HG02943 (cell line): ENCODE measurements around the gene RAET1G.
"Not testable (repeated sequence)": the region's sequence is repeated elsewhere in the genome, so short reads cannot be mapped to it uniquely, and the experiment has no call there.

Experiments
- ATAC-seq: cut with Tn5 transposase; IDR thresholded peaks from one replicate; pipeline ENCODE4 v1.9.1; 2021; ENCODE audit warnings: mild to moderate bottlenecking, low read depth, moderate library complexity; ENCODE audit not compliant: unreplicated experiment

The RAET1G gene

DNA sequence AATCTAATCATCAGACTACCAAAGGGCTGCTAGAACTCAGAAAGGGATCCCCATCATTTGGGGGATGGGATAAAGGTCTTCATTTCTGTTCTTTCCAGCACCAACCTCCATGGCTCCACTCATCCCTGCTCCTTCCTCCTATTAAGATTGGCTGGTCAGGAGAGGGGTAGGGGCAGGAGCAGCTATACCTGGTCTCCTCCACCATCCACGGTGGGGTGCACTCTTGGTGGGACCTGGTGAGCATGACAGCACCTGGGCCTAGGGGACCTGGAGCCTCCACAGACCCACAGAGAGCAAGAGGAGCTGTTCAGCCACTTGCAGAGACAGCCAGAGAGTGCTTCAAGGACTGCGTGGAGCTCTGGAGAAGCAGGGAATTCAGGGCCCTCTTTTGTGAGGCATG, 12.7 kb upstream of the RAET1G start:
- ATAC-seq = no peak

DNA sequence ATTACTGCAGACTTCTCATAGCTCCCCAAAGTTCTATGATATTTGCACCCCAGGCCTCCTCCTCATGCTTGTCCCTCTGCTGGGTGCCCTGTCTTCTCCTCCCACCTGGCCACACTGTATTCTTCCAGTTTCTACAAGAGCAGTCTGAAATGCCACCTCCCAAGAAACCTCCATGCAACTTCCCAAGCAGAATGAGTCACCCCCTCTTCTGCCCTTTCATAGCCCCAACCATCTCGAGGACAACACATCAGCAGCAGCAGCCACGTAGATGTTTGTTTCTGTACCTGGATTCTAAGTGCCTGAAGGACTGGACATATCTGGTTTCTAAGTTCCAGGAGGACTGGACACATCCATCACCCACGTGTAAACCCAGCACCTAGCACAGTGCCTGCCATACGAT, 12.3 kb upstream of the RAET1G start:
- no peak for ATAC-seq

DNA sequence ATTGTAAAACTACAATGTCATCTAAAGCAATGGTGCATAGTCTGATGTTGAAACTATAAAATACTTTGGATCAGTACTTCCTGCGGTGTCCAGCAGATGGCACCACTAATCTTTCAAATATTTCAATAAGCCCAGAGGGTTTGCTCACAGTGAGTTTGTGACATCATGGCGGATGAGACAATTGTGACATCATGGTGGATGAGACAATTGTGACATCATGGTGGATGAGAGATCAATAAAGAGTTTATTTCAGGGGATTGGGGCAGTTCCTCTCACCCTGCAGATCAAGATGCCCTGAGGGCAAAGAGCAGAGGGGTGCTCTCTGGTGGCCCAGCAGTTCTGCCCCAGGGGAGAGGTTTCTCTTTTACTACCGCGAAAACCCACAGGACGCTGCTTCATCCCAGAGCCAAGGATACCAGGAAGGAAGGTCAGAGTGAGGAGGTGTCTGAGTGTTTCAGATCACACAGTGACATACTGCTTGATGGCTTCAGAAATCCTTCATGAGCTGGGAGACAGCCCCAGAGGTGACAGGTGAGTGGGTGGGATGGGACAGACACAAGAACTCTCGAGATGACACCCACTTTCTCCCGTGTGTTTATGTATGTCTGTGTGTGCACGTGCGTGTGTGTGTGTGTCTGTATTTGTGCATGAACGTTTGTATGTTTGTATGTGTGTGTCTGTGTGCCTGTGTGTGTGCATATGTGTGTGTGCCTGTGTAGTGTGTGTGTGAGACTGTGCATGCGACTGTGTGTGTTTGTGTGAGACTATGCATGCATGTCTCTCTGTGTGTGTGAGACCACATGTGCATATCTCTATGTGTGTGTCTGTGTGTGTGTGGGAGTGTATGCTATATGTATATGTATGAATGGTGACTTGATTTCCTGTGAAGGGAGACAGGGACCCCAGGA, 11.6 kb upstream of the RAET1G start:
- no peak for ATAC-seq

DNA sequence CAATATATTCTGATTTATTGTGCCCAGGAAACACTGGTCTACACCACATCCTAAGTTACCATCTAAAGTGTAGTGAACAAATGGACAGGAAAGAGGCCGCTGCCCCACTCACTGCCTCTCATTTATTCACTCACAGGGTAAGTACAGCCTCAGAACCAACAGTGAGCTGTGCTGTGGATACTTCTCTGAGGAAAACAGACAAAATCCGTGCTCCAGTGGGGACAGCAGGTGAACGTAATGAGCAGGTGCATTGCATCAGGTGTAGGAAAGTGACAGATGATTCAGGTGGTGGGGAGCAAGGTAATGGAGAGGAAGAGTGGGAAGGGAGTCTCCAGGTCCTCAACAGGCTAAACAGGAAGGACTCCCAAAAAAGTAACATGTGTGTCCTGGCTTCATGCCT, 10.5 kb upstream of the RAET1G start:
- no peak for ATAC-seq

DNA sequence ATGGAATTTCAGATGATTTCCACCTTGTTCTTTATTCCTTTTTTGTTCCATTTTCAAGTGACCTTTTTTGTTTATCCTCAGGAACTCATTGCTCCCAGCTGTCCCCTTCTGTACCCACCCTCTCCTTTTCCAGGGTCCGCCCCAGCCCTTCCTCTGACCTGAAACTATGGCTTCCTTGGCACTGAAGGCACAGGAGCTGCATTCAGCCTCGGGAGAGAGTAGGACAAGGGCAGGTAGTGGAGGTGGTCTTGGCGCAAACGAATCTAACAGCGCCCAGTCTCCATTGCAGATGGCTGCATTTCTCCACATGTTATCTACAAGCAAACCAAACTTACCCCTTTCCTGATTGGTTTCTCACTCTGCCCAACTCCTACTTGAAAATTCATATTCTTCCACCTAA, 10.1 kb upstream of the RAET1G start:
- ATAC-seq = no peak

DNA sequence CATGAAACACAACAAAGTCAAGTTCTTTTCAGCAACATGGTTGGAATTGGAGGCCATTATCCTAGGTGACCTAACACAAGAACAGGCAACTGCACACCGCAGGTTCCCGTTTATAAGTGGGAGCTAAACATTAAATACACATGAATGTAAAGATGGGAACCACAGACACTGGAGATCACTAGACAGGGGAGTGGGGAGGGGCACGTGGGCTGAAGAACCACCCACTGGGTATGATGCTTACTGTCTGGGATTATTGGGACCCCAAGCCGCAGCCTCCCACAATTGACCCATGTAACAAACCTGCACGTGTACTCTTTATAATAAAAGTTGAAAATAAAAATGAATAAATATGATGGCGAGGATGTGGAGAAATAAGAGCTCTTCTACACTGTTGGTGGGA, 8.6 kb upstream of the RAET1G start:
- no peak for ATAC-seq

DNA sequence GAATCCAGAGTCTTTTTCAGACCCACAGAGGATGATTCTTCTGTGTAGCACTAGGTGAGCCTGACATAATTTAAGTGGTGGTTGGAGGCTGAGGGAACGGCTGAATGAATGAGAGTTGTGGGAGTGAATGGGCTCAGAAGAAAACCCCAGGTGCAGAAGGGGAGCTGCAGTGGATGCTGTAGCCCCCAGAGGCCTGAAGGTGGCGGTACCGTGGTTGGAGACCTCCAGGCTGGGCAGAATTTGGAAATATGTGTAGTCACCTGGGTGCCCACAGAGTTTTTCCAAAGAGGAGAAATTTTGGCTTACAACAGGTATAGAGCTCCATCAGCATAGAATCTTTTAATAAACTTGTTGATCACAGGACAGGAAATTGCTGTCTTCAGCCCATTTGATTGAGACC, 6.5 kb upstream of the RAET1G start:
- ATAC-seq = no peak

DNA sequence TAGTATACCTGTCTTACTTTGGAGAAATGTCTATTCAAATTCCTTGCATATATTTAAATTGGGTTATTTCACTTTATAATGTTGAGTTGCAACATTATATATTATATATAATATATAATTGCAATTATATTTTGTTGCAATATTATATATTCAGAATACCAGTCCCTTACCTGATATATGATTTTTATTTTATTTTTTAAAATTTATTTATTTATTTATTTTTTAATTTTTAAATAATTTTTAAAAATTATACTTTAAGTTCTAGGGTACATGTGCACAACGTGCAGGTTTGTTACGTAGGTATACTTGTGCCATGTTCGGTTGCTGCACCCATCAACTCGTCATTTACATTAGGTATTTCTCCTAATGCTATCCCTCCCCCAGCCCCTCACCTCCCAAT, 4.1 kb upstream of the RAET1G start:
- ATAC-seq = not testable (repeated sequence)

DNA sequence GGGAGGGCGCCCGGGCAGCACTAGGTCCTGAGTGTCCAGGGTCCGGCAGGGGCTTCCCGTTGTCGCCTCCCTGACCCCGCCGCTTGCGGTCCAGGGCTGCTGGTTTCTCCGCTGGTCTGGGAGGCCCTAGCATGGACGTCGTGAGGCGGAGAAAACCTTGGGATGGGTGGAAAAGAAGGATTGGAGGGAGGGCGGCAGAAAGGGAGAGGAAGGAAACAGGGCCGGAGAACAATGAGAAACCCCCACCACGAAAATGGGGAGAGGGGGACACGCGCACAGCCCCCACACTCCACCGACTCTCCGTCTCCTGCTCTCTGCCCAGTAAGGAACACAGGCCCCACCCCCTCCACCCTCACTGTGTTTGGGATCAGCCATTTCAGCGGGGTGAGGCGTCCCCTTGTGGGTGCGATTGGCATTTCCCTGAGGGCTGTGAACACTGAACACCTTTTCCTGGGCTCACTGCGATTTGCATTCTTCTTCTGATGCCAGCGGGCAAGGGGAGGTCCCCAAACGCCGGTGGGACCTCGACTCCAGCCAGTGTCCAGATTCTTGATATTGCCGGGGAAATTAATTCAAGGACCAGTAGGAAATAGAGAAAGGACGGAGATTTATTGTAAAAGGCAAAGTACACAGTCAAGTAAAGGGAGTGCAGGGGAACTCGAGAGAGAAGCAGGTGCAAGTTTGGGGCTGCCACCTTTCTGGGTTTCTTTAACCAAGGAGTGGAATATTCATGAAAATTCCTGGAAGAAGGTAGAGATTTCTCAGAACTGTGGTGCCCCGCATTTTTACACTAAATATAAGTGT, 3.3 kb upstream of the RAET1G start:
- no peak for ATAC-seq

DNA sequence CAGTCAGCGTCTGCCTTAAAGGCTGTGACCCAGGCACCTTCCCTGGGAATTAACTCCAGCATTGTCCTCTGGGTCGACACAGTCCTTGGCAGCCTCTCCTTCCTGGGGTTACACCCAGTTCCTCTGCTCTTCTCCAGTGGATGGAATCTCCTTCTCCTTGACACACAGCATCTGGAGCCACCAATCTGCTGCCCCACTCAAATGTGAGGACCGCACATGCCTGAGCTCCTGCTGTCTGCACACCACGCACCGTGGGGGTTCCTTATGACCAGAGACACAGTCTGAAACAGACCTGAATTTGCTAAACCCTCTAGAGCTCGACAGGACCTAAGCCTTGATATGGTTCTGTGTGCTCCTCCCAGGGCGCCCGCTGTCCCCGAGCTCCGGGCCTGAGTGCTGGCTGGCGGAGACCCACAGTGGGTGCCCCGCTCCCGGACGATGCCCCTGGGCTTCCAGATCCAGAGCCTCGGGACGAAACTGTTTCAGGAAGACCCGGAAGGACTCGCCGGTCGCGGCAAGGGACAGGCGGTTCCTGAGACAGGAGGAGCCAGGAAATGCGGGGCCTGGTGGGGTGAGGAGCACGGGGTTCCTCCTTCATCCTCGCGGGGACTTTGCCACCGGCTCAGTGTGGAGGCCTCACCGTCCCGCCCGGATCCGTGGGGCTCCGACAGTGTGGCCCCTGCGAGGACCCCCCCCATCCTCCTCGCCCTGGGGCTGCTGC, 2.5 kb upstream of the RAET1G start:
- no peak for ATAC-seq

DNA sequence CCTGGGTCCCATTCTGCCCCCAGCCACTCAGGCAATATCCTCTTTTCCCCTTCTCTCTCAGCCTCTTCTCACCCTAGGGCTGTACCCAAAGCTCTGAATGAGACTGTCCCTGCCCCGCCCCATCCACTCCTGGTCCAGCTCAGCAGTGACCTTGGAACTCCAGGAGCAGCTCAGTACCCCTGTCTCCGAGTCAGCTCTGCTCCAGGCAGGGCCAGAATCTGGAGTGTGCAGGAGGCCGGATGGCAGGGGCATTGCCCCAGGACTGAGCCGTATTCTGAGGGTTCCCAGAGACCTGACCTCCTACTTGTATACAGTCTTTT, 2.0 kb upstream of the RAET1G start:
- ATAC-seq = no peak

DNA sequence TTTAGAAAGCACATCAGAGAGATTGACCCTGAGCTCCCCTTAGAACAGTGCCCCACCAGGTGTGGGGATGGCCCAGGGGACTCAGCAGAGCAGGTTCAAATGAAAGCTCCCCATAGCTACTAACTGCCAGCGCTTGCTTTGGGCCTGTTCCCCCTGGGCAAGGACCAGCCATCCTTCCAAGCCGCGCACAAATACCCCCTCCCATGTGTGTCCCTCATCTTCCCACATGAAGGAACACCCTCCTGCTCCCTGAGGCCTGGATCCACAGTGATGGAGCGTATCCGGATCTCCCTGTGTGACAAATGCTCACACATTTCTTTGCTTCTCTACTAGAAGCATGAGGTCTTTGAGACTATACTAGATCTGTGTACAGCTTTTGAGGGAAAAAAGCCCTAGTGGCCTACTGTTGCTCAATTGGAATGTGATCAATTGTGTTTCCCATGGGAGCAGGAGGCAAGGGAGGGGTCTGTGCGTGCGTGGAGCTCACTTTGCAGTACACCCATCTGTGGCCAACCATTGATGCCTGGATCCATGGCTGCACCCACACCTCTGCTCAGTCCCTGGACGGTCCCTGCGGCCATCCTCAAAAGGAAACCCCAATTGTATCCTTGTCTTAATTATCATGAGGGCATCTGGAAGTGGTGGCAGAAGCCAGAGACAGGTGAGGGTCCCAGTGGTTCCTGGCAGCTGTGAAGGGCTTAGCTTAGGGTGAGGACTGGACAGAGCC, 1.4 kb upstream of the RAET1G start:
- no peak for ATAC-seq

DNA sequence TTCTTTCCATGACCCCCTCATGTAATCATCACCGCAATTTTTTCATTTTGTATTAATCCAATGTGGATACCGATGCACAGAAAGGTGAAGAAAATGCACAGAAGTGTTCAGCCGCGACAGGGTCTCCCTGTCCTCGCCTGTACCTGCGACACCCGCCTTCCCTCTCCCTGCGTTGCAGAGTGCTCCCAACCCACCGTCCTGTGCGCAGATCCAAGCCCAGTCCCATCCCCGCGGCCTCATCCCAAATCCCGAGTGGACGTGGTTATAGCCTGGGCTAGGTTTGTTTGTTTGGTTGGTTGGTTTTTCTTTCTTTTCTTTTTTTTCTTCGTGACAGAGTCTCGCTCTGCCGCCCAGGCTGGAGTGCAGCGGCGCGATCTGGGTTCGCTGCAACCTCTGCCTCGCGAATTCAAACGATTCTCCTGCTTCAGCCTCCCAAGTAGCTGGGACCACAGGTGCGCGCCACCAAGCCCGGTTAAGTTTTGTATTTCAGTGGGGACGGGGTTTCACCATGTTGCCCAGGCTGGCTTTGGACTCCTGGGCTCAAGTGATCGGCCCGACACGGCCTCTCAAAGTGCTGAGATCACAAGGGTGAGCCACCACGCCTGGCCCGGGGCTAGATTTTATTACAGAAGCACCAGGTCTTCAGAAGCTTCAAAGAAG, 536 bp upstream of the RAET1G start:
- no peak for ATAC-seq

DNA sequence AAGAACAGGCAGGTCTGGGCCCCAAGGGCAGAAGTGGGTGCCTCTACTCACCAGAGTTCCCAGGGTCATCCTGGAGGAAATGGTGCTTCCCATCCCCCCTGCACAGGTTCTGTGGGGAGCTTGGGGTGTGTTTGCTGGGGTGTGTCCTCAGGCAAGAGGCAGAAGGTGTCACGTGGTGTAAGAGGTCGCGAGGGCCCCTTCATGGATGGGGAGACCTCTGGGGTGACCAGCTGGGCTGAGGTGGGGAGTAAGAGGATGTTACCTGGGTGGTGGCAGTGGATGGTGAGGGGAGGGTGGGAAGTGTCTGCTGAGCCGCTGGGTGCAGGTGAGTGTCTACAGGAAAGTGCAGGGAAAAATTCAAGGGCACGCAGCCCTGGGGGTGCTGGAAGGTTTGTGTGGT, 830 bp downstream of the RAET1G start:
- not testable (repeated sequence) for ATAC-seq

DNA sequence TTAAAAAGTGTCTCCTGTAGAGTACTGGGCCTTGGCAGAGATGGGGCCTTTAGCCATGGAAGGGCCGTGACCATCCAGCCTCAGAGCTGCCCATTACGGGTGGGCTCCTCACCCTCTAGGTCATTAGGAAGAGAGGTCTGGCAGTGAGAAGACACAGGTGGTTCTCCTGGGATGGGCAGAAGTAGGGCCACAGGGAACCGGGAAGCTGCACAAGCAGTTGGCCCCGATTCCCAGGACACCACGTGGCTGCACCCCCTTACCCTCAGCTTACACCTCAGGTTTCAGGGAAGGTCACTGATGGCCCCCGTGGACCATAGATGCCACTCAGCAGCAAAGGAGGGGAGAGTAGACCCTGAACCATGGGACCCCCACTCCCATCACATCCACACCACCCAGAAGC, 1.6 kb downstream of the RAET1G start:
- ATAC-seq = no peak

DNA sequence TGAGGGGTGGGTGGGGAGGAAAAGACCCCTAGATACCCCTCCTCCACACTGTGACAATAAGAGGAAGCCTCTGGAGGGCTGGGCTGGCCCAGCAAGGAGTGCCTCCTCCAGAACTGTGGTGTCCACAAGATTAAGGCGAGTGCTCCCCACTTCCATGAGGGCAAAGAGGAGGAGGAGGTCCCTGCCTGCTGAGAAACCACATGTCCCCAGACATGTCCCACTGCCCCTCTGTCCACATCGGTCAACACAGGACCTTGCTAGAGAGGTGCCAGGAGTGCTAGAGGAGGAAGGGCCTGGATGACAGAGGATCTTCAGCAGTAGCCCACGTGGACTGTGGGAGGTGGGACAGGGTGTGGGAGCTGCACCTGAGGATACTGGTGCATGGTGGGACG, 3.1 kb downstream of the RAET1G start:
- ATAC-seq = no peak

DNA sequence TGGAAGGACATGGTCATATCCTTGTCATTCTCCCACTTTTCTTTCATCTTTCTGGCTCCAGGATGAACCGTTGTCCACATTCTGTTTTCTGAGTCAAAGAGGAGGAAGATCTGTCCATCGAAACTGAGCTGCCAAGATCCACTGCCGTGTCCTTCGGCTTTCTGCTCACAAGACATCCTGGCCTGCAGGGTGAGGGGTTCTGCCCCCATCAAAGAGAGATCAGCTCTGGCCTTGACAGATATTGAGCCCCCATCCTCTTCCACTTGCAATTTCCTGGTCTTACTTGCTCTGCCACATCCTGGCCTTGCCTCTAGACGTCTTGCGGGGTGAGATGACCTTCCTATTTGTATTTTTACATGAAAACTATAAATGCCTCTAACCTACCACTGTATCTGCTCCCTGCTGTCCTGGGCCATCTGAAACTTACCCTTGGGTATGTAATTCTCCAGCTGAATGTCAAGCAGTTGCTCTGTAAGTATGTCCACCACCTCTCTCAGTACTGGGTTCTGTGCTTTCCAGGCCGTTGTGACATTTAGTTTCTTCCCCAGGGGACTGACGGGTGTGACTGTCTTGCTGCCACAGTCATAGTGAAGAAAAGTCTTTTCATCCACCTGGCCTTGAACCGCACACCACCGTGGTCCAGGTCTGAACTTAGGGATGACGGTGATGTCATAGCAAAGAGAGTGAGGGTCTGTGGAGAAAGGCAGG, 3.6 kb downstream of the RAET1G start:
- not testable (repeated sequence) for ATAC-seq

DNA sequence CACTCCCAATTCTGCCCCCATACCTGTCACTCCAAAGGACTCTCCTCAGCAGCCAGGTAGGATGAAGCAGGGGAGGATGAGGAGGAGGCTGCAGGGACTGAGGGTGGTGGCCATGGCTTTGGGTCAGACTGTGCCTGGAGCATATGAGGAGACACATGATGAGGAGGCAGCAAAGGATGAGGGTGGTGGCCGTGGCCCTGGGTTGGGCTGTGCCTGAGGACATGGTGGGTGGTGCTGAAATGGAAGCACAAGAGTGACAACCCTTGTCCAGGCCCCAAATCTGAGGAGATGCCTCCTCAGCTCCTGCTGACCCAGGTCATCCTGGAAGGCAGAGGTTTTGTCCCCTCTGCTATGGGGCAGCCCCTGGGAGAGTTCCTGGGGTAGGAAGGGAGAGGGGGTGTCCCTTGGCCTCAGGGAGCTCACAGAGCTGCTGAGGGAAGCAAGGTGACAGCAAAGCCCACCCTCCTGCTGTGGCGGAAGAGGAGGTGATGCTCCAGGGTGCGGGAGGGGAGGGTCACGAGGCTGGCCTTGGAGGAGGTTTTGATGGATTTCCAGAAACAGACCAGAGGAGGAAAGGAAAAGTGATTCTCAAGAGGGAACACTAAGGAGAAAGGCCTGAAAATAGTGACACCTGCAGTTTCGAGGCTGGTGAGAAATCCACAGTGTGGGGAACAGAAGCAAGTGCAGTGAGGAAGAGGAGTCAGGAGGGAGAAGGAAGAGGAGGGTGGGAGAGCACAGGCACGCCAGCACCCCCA, 4.6 kb downstream of the RAET1G start:
- no peak for ATAC-seq

DNA sequence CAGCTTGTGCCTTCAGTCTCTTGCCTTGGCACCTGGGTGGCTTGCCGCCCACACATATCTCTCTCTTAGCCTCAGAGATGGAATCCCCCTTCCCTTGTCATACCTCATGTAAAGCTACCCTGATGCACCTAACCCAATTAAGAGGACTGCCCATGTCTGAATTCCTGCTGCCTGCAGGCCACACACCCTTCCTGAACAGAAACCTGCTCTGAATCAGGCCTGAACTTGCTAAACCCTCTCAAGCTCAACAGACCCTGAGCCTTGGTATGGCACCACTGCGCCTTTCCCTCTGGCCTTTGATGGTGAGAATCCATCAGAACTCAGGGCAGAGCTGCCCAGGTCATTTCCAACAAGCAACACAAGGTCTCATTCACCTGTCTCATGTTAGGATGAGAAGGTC, 5.2 kb downstream of the RAET1G start:
- ATAC-seq = no peak
